GM19351 (cell line): ENCODE data around the gene CXXC4.

Experiments
- ATAC-seq: cut with Tn5 transposase; IDR thresholded peaks from one replicate; pipeline ENCODE4 v1.9.1; 2021; ENCODE audit warnings: mild to moderate bottlenecking, moderate library complexity; ENCODE audit not compliant: unreplicated experiment

CXXC4 gene

DNA sequence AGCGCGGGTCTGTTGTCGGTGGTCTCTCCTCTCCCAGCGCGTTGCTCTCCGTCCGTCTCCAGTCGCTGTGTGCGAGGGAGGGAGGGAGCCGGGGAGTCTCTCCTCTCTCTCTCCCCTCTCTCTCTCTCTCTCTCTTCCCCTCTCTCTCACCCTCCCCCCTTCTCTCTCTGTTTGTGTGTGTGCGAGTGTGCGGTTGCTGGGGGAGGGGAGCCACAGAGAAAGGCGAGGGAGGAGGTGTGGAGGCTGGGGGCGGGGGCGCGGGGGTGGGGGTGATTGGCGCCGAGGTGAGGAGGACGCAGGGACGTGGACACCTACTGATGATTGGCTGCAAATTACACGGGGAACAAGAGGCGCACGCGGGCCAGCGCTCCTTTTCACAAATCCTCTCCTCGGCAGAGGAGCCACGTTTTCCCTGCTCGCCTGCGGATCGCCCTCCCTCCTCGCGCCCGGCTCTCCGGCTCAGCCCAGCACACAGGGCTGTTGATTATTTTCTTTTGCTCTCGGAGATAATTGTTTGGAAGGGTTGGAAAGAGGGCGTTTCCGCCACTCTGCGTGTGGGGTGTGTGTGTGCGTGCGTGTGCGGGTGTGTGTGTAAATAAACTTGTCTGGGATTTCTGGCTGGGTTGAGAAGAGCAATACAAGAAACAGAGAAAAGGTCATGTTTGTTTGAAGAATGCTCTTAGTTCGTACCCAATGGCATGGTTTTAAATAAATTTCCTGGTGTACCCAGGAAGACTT is at the start of gene CXXC4:
CXXC4 (minus strand) TSS at position 73 of the 738 bp plus-strand sequence. CDS start 3,092 bp downstream, outside the sequence.
- ATAC-seq: peak; percentile 21

DNA sequence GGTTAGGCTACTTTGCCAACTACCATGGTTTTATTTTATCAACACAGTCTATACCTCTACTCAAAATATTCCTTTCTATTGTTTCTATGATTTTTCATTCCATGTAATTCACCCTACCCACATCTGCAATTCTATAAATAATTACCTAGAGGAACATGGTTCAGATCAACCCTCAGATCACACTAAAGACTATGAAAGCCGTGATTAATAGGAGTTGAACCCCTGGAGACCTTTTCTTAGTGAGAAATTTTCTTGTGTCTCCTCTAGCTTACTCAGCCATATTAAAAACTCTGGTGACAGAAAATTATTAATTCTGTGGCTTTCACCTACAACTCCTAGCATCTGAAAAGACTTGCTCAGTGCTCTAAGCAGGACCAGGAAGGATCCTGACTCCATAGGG is 38.5 kb upstream of the CXXC4 start:
- ATAC-seq: no peak

DNA sequence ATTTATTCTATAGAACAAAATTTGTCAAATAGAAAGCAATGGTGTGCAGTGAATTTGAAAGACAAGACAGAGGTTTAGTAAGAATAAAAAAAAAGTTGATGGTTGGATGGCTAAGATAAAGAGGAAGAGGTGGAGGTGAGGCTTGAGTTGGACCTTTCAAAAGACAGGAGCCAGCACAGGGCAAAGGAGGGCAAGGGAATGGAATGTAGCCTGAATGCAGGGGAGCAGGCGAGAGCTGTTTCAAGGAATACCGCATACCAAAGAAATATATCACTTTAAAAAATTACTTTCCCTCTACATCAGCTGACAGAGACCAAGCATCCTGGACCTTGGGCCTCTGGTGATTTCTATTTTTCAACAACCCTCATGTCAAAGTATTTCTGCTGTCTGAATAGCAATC is 38.0 kb upstream of the CXXC4 start:
- ATAC-seq: no peak

DNA sequence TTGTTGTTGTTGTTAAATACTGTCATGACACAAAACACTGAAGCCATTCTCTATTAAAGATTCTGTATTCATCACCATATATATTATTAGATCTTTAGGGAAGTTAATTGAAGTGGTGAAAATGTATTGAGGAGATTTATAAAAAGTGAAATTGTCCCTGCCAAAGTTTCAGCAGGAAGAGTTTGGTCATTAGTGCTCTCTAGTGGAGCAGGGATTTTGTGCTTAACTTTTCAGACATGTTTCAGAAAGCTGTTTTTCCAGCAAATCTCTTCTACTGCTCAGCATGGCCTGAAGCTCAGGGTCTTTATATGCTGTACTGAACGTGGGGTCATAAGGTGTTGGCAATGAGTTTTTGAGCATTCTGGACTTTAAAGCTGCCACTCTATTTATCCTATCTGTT is 36.7 kb upstream of the CXXC4 start:
- no peak for ATAC-seq

DNA sequence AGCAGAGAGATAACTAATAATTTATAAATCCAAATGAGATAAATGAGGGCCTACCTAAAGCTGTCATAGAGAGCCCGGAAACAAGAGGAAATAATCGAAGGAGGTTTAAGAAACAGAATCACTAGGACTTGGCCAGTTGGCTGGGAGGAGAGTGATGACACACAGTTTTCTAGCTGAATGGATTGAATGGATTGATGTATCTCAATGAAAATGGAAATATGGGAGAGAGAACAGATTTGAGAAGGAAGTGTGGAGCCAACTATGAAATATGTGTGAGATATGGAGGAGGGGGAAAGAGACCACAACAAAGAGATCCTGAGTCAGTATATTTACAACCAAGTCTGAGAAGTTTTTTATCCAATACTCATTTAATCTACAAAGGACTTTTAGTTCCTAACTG is 35.7 kb upstream of the CXXC4 start:
- no peak for ATAC-seq

DNA sequence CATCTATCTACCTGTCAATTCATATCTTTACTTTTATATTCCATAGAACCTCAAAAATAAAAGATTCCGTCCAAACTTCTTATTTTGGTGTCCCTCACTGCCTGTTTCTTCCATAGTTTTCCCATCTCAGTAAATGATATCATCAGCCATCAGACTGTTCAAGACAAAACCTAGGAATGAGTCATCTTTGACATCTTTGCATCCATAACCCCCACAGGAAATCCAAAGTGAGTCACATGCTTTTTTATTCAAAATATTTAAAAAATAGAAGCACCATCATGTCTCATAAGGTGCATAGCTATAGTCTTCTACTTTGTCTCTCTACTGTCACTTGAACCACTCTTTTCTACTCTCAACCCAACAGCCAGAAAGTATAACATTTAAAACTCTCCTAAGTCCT is 29.9 kb upstream of the CXXC4 start:
- no peak for ATAC-seq

DNA sequence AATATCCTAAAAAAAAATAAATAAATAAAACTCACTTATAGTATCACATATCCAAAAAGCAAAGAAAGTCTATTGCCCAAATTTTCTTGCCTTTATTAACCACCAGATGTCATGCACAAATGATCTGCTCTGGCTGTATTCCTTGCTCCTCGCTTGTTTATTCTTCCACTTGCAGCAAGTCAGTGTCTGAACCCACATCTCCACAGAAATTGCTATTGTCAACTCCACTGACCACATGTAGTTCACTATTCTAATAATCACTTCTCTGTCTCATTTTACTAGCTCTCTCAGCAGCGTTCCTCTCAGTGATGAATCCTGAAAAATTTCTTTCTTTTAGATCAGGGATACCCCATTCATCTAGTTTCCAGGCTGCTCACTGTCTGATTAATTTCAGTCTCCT is 29.3 kb upstream of the CXXC4 start:
- no peak for ATAC-seq

DNA sequence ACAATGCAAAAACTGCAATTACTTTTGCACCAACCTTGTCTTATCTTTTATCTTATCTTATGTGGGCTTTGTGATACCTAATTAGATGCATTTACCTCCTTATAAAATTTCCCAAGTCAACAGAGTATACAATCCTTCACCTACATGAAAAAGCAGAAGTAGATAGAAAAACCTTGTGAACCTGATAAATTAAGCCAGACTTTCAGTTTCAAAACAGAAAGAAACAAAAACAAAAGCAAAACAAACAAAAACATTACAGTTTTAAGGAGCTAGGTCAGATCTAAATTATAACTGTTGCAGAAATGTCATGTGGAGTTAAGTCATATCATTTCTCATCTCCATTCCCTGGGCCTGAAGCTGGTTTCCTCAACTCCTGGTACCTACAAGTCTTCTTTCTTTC is 24.9 kb upstream of the CXXC4 start:
- ATAC-seq: peak; percentile 88

DNA sequence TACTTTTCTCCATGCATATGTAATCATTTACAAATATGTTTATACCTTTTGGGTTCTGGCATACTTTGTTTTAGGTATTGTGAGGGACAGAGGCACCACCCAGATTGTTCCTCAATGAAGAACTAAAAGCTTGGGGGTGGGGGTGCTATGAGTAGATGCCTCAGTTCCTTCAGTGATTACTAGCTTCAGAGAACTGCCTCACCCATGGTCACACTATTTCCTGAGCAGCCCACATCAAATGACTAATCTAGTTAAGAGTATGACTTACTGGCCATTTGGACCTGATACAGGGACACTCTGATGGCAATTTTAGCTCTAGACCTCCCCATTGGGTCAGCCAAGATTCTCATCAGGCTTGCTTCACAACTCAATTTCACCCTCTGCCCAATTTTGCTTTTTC is 22.2 kb upstream of the CXXC4 start:
- no peak for ATAC-seq

DNA sequence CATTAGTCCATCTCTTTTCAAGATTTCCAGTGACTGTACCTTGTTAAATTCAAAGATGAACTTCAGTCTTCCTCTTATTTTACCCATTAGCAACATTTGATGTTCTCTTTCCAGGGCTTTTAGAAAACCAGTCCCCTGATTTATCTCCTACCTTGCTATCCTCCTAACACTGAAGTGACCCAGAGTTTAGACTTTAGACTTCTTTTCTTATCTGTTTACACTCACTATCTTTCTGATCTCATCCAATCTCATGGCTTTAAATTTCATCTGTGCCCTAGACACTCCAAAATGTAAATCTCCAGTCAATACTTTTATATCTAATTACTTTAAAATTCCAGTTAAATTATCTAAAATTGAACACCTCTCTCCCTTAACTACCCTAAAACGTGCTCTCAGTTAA is 13.5 kb upstream of the CXXC4 start:
- ATAC-seq: no peak

DNA sequence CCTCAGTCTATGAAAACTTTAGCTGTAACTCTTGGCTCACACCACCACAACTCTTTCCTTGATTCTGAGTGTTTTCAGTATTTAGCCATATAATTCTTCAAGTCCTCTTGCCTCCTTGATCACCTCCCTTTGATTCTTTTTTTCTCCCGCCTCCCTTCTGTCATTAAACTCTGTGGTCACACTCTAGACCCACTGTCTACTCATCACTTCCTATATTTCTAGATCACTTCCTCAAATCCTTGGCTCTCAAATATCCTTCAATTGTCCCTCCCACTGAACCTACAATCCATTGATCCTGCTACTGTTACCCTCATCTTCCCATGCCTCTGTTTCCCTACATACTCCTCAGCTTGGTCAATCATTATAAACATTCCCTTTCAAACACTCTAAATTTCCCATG is 12.4 kb upstream of the CXXC4 start:
- ATAC-seq: no peak

DNA sequence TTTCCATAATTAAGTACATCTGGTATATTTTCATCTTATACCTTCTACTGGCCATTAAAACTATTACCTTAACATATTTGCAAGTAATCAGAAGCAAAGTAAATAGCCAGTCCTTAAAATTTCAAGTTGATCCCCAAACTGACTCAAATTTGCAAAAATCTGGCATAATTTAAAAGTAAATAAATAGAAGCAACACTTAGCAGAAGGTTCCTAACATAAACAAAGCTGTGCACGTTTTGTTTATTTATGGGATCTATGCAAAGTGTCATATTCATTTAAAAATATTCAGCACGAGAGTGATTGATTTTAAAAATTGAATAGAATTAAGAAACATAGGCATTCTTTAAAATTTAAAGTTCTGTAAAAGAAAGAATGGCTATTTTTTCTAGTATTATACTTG is 9.8 kb upstream of the CXXC4 start:
- ATAC-seq: no peak

DNA sequence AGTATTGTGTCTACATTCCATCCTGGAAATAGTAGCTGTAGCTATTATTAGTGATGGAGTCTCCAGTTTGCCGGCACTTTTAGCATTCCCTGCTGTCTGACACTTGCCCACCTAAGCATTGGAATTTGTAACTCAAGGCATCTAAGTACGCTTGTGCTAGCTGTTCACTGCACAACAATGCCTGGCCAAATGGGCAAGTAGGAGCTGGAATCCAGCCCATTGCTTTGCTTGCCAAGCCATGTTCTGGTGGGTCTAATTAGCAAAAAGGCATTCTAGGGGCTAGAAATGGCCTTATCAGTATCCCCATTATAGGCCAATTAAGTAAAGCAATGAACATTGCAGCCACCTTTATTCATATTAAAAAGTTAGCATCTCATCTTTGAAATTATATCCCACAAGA is 7.8 kb upstream of the CXXC4 start:
- ATAC-seq: no peak

DNA sequence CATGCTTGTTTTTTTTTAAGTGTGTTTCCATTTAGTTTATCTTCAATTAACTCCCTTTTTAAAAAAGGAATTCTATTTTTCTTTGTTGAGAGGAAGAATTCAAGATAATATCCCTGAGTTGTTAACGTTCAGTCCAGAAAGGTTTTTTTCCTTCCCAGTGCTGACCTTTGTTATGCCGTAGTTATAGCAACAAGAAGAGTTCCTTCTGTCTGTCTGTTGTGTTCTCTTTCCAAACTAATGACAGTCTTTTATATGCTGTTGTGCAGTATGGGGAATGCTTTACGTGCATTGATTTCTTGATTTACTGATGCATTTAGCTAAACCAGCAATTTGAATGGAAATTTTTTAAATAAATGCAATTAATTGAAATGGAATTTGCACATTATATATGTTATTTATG is 6.6 kb upstream of the CXXC4 start:
- no peak for ATAC-seq

DNA sequence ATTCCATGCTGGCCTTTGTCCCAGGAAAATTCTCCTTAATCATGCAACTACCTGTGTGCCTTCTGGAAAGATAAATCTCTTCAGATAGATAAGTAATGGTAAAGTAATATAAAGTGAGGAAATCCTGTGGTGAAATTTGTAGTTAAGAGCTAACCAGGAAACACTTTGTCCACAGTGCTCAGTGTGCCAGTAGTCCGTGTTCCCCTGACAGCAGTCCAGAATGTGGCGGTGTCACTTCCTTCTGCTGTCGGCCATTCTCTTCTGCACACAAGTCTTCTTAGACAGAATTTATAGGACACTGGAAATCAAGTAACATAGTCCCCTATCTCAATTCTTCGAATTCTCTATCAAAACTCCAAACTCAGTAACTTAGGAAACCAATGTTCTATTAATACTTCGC is 5.7 kb upstream of the CXXC4 start:
- no peak for ATAC-seq

DNA sequence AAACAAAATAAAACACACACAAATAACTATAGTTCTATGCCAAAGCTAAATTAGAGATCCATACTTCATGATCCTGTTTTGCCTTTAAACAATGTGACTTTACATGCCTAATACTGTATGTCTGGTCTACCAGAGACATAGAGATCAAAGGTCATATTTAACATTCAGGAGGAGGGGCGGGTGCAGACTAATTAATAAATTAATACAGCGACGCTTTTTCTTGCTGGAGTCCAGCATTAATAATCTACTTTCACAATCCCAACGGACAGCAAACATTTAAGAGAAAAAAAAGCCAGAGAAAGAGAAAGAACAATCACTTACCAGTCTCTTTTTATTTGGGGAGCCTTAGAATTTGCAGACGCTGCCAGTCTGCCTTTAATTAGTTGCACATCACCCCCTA is 509 bp downstream of the CXXC4 start:
- ATAC-seq: no peak

DNA sequence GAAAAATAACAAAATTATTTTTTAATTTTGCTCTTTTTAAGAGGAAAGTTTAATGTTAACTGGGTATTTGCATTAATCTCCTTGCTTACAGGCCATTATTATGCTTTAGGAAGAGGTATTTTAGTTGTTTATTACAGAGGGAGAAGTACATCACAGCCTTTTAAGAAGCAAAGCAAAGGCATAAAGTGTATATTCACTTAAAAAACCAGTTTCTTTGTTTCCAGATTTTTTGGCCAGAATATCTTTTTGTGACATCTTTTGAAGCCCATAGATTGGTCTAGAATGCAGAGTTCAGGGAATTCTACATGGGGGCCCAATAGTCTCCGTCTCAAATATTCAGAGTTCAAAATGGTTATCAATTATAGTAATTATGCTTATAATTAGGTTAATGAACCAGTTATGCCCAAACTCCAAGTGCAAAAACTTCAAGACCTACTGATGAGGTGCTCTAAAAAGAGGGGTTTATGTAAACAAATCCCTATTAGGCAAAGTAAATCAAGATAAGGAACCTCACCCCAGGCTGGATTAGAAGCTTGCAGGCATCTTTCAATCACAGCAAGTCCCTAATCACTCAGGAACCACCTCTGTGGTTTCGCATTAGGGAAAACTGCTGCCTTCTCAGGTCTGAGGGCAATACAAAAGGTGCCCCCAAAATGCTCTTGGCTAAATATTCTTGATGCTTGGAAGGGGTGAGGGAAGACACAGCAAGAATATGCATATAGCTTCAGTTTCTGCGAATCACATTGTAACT is 1.4 kb downstream of the CXXC4 start:
- no peak for ATAC-seq

DNA sequence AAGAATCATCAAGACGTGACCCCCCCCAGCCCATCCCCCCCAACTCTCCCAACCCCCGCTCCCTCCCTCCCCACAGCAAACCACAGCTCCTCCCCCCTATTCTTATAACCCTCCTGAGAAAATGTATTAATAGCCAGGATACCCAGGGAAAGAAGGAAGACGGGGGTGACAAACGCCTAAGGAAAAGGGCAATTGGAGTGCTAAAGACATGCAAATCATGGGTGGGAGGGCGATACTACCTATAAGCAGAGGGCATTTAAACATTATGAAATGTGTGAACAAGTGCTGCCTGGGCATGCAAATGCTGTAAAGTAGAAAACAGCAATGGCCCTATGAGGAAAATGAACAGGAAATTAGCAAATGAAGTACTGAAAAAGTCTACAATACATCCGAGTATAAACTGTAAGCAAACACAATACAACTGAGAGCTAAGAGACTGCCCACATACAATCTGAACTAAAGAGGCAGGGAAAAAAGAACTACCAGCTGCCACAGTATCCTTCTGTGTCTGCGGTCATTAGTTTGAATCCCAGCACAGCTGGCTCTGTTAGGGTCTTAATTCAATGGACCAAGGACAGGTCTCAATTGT is 2.4 kb downstream of the CXXC4 start:
- peak; percentile 35 for ATAC-seq

DNA sequence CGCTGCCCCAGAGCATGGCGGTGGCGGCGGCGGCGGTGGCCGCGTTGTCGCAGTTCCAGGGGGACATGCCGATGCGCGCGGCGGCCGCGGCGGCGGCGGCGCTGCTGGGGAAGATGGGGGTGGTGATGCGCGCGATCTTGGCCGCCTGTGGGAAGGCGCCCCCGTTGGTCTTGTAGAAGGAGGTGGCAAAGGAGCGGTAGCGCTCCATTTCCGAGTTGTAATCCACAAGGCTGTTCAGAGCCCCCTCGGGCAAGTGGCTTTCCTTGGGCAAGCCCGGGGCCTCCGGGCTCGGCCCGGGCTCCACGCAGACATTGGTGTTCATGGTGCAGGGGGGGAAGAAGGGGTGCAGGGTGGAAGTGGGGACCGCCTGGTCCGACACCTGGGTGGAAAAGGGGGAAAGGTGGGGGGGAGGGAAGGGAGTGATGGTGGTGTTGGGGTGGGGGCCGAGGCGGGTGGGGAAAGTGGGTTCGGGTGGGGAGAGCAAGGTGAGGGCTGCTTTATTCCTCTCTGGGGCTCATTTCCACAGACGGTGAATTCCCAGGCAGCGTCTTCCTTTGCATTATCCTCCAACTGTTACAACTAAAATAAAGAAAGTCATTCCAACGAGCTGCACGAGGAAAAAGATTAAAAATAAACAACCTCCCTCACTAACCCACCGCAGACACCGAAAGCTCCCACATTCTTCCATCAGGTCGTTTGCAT is 3.1 kb downstream of the CXXC4 start:
- peak; percentile 22 for ATAC-seq

DNA sequence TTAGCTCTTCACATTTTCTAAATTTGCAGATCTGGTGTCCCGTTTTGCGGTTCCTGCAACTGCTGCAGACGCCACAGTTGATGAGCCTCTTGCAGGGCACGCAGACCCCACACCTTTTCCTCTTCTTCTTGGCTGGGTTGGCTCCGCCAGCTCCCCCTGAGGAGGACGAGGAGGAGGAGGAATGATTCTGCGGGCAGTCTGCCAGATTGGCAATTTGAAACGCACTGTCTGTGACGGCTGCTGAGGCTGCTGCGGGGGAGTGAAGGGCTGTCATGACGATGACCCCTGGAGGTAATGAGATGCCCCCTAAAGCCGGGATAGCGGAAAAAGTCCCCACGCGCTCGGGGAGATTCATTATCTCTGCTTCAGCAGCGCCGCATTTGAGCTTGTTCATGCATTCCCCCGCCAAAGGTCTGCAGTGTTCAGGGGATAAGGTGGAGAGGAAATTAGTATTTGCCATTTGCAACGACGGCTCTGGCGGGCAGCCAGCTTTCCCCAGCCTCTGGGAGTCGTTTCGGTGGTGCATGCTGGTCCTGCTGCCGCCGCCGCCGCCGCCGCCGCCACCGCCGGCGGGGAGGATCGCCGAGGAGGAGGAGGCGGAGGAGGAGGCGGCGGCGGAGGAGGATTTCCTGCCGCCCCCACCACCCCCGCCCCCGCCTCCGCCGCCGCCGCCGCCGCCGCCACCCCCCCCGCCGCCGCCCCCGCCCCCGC is 3.8 kb downstream of the CXXC4 start:
- peak; percentile 17 for ATAC-seq
